Inflammatory macrophage treated with lipopolysaccharide for 1 hour (primary cell): ENCODE measurements around the gene ZNF766.
"Not testable (repeated sequence)": the region's sequence is repeated elsewhere in the genome, so short reads cannot be mapped to it uniquely, and the experiment has no call there.

ENCODE experiments used
- DNase-seq, 2 donors: peaks; one replicate each; pipeline ENCODE4 v3.0.0-alpha.2; 2020 to 2022

The ZNF766 gene

GRCh38 chr19:52269338-52270261 lies at the start of gene ZNF766:
Gene ZNF766 (plus strand): TSS chr19:52269587. CDS start chr19:52269614, 27 bp downstream.
- peak; percentile 94 to 98 for DNase-seq

- DNase-seq = no peak
Observed at GRCh38 chr19:52219611-52220010, 49.8 kb upstream of the ZNF766 start.

- no peak for DNase-seq
Observed at GRCh38 chr19:52221031-52221430, 48.4 kb upstream of the ZNF766 start.

- DNase-seq = no peak
Observed at GRCh38 chr19:52221831-52222375, 47.5 kb upstream of the ZNF766 start.

- no peak for DNase-seq
Observed at GRCh38 chr19:52224211-52224610, 45.2 kb upstream of the ZNF766 start.

- no peak for DNase-seq
Observed at GRCh38 chr19:52226652-52227051, 42.7 kb upstream of the ZNF766 start.

GRCh38 chr19:52227196-52227940 lies 42.0 kb upstream of the ZNF766 start:
- no peak for DNase-seq

- DNase-seq = no peak
Observed at GRCh38 chr19:52227980-52228379, 41.4 kb upstream of the ZNF766 start.

- no peak for DNase-seq
Observed at GRCh38 chr19:52229524-52229923, 39.9 kb upstream of the ZNF766 start.

- peak in 1 of 2 donors; percentile 7 for DNase-seq
Observed at GRCh38 chr19:52230685-52231084, 38.7 kb upstream of the ZNF766 start.

- DNase-seq = peak in 1 of 2 donors; percentile 19
Observed at GRCh38 chr19:52231154-52231910, 38.1 kb upstream of the ZNF766 start.

- DNase-seq = no peak
Observed at GRCh38 chr19:52234406-52234805, 35.0 kb upstream of the ZNF766 start.

GRCh38 chr19:52237197-52237596 lies 32.2 kb upstream of the ZNF766 start:
- DNase-seq = no peak

- DNase-seq = peak; percentile 49 to 84
Observed at GRCh38 chr19:52237771-52238400, 31.5 kb upstream of the ZNF766 start.

- DNase-seq = no peak
Observed at GRCh38 chr19:52244021-52244420, 25.4 kb upstream of the ZNF766 start.

GRCh38 chr19:52248241-52248640 lies 21.1 kb upstream of the ZNF766 start:
- DNase-seq = peak; percentile 52 to 76

GRCh38 chr19:52258426-52258825 lies 11.0 kb upstream of the ZNF766 start:
- DNase-seq = no peak

GRCh38 chr19:52265556-52265955 lies 3.8 kb upstream of the ZNF766 start:
- not testable (repeated sequence) for DNase-seq

GRCh38 chr19:52270266-52270885 lies 989 bp downstream of the ZNF766 start:
- DNase-seq = peak; percentile 7 to 32

GRCh38 chr19:52273301-52273700 lies 3.9 kb downstream of the ZNF766 start:
- DNase-seq = no peak

- DNase-seq = no peak
Observed at GRCh38 chr19:52274191-52274590, 4.8 kb downstream of the ZNF766 start.

GRCh38 chr19:52275988-52276387 lies 6.6 kb downstream of the ZNF766 start:
- DNase-seq = no peak
